ENCODE measurements around the gene MRO.

DNA sequence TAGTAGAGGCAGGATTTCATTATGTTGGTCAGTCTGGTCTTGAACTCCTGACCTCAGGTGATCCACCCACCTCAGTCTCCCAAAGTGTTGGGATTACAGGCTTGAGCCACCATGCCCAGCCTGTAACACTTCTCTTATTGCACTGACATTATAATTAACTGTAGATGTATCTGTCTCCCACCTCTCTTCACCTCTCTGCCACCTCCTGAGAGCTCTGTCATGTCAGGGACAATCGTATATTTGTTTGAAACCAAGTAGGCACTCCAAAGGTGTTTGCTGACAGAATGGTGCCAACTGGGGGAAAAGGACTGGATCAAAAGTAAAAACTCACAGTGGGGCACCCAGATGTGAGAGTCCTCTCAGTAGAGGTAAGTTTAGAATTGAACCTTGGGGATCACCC is 41.8 kb upstream of the MRO start:
- TF ChIP-seq YY1 (IDR thresholded peaks at IDR 0.05; ENCODE audit: extremely low read depth, insufficient replicate concordance, low read depth, low read length) (no peak), POLR2AphosphoS5 (IDR thresholded peaks at IDR 0.05; ENCODE audit: low read depth, low read length) (no peak), SIN3A (IDR thresholded peaks at IDR 0.05; ENCODE audit: low read depth) (no peak), CTCF (IDR thresholded peaks at IDR 0.05 in 2 of 3, conservative IDR thresholded peaks at IDR 0.05 in 1 of 3; ENCODE audit: borderline replicate concordance in 1 of 3, insufficient read depth in 1 of 3, low read depth in 2 of 3, low read length in 2 of 3) (no peak), CEBPB (IDR thresholded peaks at IDR 0.05; ENCODE audit: low read depth) (no peak), ZNF274 (IDR thresholded peaks at IDR 0.05; ENCODE audit: low read depth, low read length) (no peak), TCF7L2 (IDR thresholded peaks at IDR 0.05; ENCODE audit: borderline replicate concordance, extremely low read depth, insufficient read depth, insufficient read length) (no peak), EZH2phosphoT487 (IDR thresholded peaks at IDR 0.05; ENCODE audit: borderline replicate concordance) (no peak), POLR2A (IDR thresholded peaks at IDR 0.05; ENCODE audit: borderline replicate concordance, extremely low read depth, insufficient read depth, insufficient read length) (no peak), EZH2 (IDR thresholded peaks at IDR 0.05) (no peak), SP1 (IDR thresholded peaks at IDR 0.05; ENCODE audit: low read depth) (no peak)
- TF ChIP-seq, protein P1, sequence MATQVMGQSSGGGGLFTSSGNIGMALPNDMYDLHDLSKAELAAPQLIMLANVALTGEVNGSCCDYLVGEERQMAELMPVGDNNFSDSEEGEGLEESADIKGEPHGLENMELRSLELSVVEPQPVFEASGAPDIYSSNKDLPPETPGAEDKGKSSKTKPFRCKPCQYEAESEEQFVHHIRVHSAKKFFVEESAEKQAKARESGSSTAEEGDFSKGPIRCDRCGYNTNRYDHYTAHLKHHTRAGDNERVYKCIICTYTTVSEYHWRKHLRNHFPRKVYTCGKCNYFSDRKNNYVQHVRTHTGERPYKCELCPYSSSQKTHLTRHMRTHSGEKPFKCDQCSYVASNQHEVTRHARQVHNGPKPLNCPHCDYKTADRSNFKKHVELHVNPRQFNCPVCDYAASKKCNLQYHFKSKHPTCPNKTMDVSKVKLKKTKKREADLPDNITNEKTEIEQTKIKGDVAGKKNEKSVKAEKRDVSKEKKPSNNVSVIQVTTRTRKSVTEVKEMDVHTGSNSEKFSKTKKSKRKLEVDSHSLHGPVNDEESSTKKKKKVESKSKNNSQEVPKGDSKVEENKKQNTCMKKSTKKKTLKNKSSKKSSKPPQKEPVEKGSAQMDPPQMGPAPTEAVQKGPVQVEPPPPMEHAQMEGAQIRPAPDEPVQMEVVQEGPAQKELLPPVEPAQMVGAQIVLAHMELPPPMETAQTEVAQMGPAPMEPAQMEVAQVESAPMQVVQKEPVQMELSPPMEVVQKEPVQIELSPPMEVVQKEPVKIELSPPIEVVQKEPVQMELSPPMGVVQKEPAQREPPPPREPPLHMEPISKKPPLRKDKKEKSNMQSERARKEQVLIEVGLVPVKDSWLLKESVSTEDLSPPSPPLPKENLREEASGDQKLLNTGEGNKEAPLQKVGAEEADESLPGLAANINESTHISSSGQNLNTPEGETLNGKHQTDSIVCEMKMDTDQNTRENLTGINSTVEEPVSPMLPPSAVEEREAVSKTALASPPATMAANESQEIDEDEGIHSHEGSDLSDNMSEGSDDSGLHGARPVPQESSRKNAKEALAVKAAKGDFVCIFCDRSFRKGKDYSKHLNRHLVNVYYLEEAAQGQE (IDR thresholded peaks at IDR 0.05; ENCODE audit: low read depth) = no peak

Measured in HCT116 (cell line).